T-helper 2 cell treated with Interferon-gamma antibody and Interleukin-4, amounts not matched to agents 5 μg/mL and 100 μg/mL, for 36 hours (primary cell): ENCODE results near the gene BLOC1S3.

Experiments used
- DNase-seq: peaks from one replicate; pipeline ENCODE4 v3.0.0; 2021; ENCODE audit warnings: low spot score
- H3K27ac Mint-ChIP-seq: one replicate; pipeline ENCODE4 v1.8.0; 2021; ENCODE audit warnings: mild to moderate bottlenecking, mixed read lengths
- H3K27me3 Mint-ChIP-seq: one replicate; pipeline ENCODE4 v1.8.0; 2021; ENCODE audit warnings: low read depth, mixed read lengths
- H3K36me3 Mint-ChIP-seq: one replicate; pipeline ENCODE4 v1.8.0; 2021; ENCODE audit warnings: low read depth, mixed read lengths
- H3K4me1 Mint-ChIP-seq: one replicate; pipeline ENCODE4 v1.8.0; 2021; ENCODE audit warnings: low read depth, mixed read lengths
- H3K4me3 Mint-ChIP-seq: one replicate; pipeline ENCODE4 v1.8.0; 2022; ENCODE audit warnings: mild to moderate bottlenecking, moderate library complexity, mixed read lengths
- H3K9me3 Mint-ChIP-seq: one replicate; pipeline ENCODE4 v1.8.0; 2021; ENCODE audit warnings: mixed read lengths

BLOC1S3 gene

GRCh38 chr19:45141203-45141900, 37.2 kb upstream of the BLOC1S3 start:
- H3K4me1 Mint-ChIP-seq: peaks cover 3% of the 10 kb centered on the region
- H3K9me3 Mint-ChIP-seq: no peaks in the 10 kb centered on the region
- no peak for DNase-seq
- peaks cover 8% of the 10 kb centered on the region for H3K36me3 Mint-ChIP-seq
- no peak overlapping the region for H3K4me3 Mint-ChIP-seq
- no peaks in the 10 kb centered on the region for H3K27me3 Mint-ChIP-seq
- H3K27ac Mint-ChIP-seq: no peak overlapping the region

- no peaks in the 10 kb centered on the region for H3K27me3 Mint-ChIP-seq
- peaks cover 1% of the 10 kb centered on the region for H3K4me1 Mint-ChIP-seq
- no peaks in the 10 kb centered on the region for H3K9me3 Mint-ChIP-seq
- H3K4me3 Mint-ChIP-seq: no peak overlapping the region
- no peak for DNase-seq
- H3K36me3 Mint-ChIP-seq: peaks cover 8% of the 10 kb centered on the region
- peak overlapping the region; percentile 31 for H3K27ac Mint-ChIP-seq
Observed at GRCh38 chr19:45142016-45142725, 36.4 kb upstream of the BLOC1S3 start.

GRCh38 chr19:45142726-45143110, 35.9 kb upstream of the BLOC1S3 start:
- H3K9me3 Mint-ChIP-seq: no peaks in the 10 kb centered on the region
- H3K36me3 Mint-ChIP-seq: peaks cover 8% of the 10 kb centered on the region
- no peaks in the 10 kb centered on the region for H3K4me1 Mint-ChIP-seq
- no peak overlapping the region for H3K4me3 Mint-ChIP-seq
- no peaks in the 10 kb centered on the region for H3K27me3 Mint-ChIP-seq
- no peak for DNase-seq
- H3K27ac Mint-ChIP-seq: peak overlapping the region; percentile 31

- H3K4me3 Mint-ChIP-seq: no peak overlapping the region
Observed at GRCh38 chr19:45144431-45145269, 33.9 kb upstream of the BLOC1S3 start.

GRCh38 chr19:45145270-45146189, 33.1 kb upstream of the BLOC1S3 start:
- Mint-ChIP-seq H3K36me3 (peaks cover 9% of the 10 kb centered on the region), H3K27me3 (no peaks in the 10 kb centered on the region), H3K27ac (no peak overlapping the region), H3K4me1 (peaks cover 3% of the 10 kb centered on the region), H3K4me3 (no peak overlapping the region), H3K9me3 (no peaks in the 10 kb centered on the region)
- DNase-seq: no peak

More at GRCh38 chr19:45144431-45145269, 33.9 kb upstream of the BLOC1S3 start:
- H3K9me3 Mint-ChIP-seq: no peaks in the 10 kb centered on the region
- H3K4me1 Mint-ChIP-seq: peaks cover 3% of the 10 kb centered on the region
- H3K27me3 Mint-ChIP-seq: no peaks in the 10 kb centered on the region
- no peak for DNase-seq
- no peak overlapping the region for H3K27ac Mint-ChIP-seq
- H3K36me3 Mint-ChIP-seq: peaks cover 9% of the 10 kb centered on the region

GRCh38 chr19:45146251-45146650, 32.3 kb upstream of the BLOC1S3 start:
- H3K4me1 Mint-ChIP-seq: peaks cover 3% of the 10 kb centered on the region
- peaks cover 9% of the 10 kb centered on the region for H3K36me3 Mint-ChIP-seq
- DNase-seq: no peak
- H3K9me3 Mint-ChIP-seq: no peaks in the 10 kb centered on the region
- H3K27me3 Mint-ChIP-seq: no peaks in the 10 kb centered on the region
- no peak overlapping the region for H3K4me3 Mint-ChIP-seq
- H3K27ac Mint-ChIP-seq: no peak overlapping the region

- Mint-ChIP-seq H3K27ac (no peak overlapping the region), H3K9me3 (no peaks in the 10 kb centered on the region), H3K4me3 (no peak overlapping the region), H3K27me3 (peaks cover 5% of the 10 kb centered on the region), H3K4me1 (peaks cover 3% of the 10 kb centered on the region), H3K36me3 (peaks cover 9% of the 10 kb centered on the region)
- no peak for DNase-seq
Observed at GRCh38 chr19:45146741-45147205, 31.8 kb upstream of the BLOC1S3 start.

DNA sequence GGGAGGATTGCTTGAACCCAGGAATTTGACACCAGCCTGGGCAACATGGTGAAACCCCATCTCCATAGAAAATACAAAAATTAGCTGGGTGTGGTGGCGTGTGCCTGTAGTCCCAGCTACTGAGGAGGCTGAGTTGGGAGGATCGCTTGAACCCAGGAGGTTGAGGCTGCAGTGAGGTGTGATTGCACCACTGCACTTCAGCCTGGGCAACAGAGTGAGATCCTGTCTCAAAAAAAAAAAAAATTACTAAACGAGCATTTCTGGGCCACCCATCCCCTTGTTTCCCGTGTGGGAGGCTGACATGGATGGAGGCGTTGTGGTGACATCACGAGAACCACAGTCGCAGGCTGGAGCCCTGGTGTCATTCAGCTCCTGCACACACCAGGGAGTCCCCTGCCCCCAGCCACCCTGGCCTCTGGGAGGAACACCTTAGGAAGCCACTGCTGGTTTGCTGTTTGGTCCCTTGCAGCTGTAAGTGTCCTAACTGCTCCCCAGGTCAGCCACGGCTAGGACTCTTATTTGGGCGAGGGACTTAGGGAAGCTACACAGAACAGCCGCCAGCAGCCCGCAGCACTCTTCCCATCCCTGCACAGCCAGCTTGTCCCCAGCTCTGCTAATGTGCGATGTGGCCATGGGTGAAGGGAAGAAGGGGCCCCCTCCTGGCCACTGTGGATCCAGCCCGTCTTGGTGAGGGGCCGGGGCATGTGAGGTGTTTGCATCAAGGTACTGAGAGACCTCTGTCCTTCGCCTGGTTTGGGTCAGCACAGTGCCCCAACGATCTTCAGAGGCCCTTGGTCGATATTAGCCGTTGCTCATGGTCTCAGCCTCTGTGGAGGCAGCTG, 30.5 kb upstream of the BLOC1S3 start:
- Mint-ChIP-seq H3K4me1 (peaks cover 7% of the 10 kb centered on the region), H3K9me3 (no peaks in the 10 kb centered on the region), H3K36me3 (peaks cover 8% of the 10 kb centered on the region), H3K27ac (no peak overlapping the region), H3K4me3 (no peak overlapping the region), H3K27me3 (peaks cover 11% of the 10 kb centered on the region)
- no peak for DNase-seq

DNA sequence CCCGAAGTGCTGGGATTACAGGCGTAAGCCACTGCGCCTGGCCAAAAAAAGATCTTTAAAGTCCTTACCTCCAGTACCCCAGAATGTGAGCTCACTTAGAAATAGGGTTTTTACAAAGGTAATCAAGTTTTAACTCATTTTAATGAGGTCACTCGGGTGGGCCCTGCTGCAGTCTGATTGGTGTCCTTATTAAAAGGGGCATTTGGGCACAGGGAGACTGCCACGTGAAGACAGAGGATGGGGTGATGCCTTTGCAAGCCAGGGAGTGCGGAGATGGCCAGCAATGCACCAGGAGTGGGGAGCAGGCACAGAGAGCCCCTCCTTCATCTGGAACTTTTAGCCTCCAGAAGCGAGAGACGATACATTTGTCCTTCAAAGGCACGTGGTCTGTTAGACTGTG, 29.5 kb upstream of the BLOC1S3 start:
- H3K4me1 Mint-ChIP-seq: peaks cover 11% of the 10 kb centered on the region
- no peaks in the 10 kb centered on the region for H3K9me3 Mint-ChIP-seq
- H3K27me3 Mint-ChIP-seq: peaks cover 16% of the 10 kb centered on the region
- H3K27ac Mint-ChIP-seq: no peak overlapping the region
- DNase-seq: no peak
- H3K36me3 Mint-ChIP-seq: peaks cover 5% of the 10 kb centered on the region
- no peak overlapping the region for H3K4me3 Mint-ChIP-seq

DNA sequence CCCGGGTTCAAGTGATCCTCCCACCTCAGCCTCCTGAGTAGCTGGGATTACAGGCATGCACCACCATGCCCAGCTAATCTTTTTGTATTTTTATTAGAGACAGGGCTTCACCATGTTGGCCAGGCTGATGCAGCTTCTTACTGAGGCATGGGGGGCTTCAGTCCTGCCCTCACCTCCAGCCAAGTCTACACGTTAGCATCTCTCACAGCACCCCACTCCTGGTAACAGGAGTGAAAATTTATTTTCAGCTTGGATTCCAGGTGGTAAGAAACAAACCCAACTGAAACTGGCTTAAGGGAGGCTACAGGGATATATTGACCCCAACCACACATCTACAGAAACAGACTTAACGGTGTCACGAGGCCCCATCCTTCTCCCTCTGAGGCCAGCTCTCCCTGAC, 28.4 kb upstream of the BLOC1S3 start:
- H3K9me3 Mint-ChIP-seq: no peaks in the 10 kb centered on the region
- peaks cover 14% of the 10 kb centered on the region for H3K4me1 Mint-ChIP-seq
- DNase-seq: no peak
- H3K27me3 Mint-ChIP-seq: peaks cover 21% of the 10 kb centered on the region
- no peak overlapping the region for H3K4me3 Mint-ChIP-seq
- no peak overlapping the region for H3K27ac Mint-ChIP-seq
- peaks cover 5% of the 10 kb centered on the region for H3K36me3 Mint-ChIP-seq

- H3K4me3 Mint-ChIP-seq: no peak overlapping the region
- DNase-seq: no peak
- H3K9me3 Mint-ChIP-seq: no peaks in the 10 kb centered on the region
- peaks cover 23% of the 10 kb centered on the region for H3K27me3 Mint-ChIP-seq
- no peak overlapping the region for H3K27ac Mint-ChIP-seq
- H3K36me3 Mint-ChIP-seq: peaks cover 5% of the 10 kb centered on the region
- H3K4me1 Mint-ChIP-seq: peaks cover 14% of the 10 kb centered on the region
Observed at GRCh38 chr19:45150751-45151281, 27.8 kb upstream of the BLOC1S3 start.

- Mint-ChIP-seq H3K4me1 (peaks cover 14% of the 10 kb centered on the region), H3K4me3 (peak overlapping the region; percentile 36), H3K36me3 (peaks cover 5% of the 10 kb centered on the region), H3K27me3 (peaks cover 23% of the 10 kb centered on the region), H3K9me3 (no peaks in the 10 kb centered on the region), H3K27ac (no peak overlapping the region)
- no peak for DNase-seq
Observed at GRCh38 chr19:45151320-45151719, 27.3 kb upstream of the BLOC1S3 start.
